Measurements from ENCODE around the gene ICAM3.

ICAM3 gene

GRCh38 chr19:10327793-10328192, 11.6 kb downstream of the ICAM3 start:
- intact Hi-C loops (cut with DNase I) = no loop called here

GRCh38 chr19:10325732-10326131, 13.7 kb downstream of the ICAM3 start:
- intact Hi-C loops (cut with DNase I) = no loop called here

More at GRCh38 chr19:10327793-10328192, 11.6 kb downstream of the ICAM3 start:
- DNase-seq = no peak

GRCh38 chr19:10321874-10322835, 17.3 kb downstream of the ICAM3 start:
- no peak for DNase-seq
- intact Hi-C loops (cut with DNase I) = no loop called here

More at GRCh38 chr19:10325732-10326131, 13.7 kb downstream of the ICAM3 start:
- DNase-seq = no peak

GRCh38 chr19:10321417-10321797, 18.0 kb downstream of the ICAM3 start:
- no peak for DNase-seq
- intact Hi-C loops (cut with DNase I) = no loop called here

GRCh38 chr19:10320602-10321416, 18.6 kb downstream of the ICAM3 start:
- intact Hi-C loops (cut with DNase I) = no loop called here
- DNase-seq = no peak

GRCh38 chr19:10318807-10319682, 20.4 kb downstream of the ICAM3 start:
- no peak for DNase-seq
- intact Hi-C loops (cut with DNase I) = no loop called here

GRCh38 chr19:10317857-10318462, 21.5 kb downstream of the ICAM3 start:
- DNase-seq = no peak
- intact Hi-C loops (cut with DNase I) = no loop called here

- no peak for DNase-seq
- intact Hi-C loops (cut with DNase I) = no loop called here
Measured at GRCh38 chr19:10317045-10317856, 22.2 kb downstream of the ICAM3 start.

GRCh38 chr19:10316229-10317044, 23.0 kb downstream of the ICAM3 start:
- peak in 8 of 42 donors; percentile 11 to 51 (median 30) for DNase-seq
- intact Hi-C loops (cut with DNase I) = no loop called here

GRCh38 chr19:10315335-10316214, 23.8 kb downstream of the ICAM3 start, which contains the start of gene FDX2:
TSS of gene FDX2 (minus strand) at chr19:10316015. CDS start at chr19:10315996, 19 bp downstream.
- DNase-seq = peak; percentile 82 to 97 (median 93)
- intact Hi-C loops (cut with DNase I) = loop anchor here (2.0 kb wide), 1 partner anchor 17 kb away; the partner anchor contains the start of gene RAVER1

- DNase-seq = no peak
- intact Hi-C loops (cut with DNase I) = no loop called here
Measured at GRCh38 chr19:10309423-10309822, 30.0 kb downstream of the ICAM3 start, which contains the start of gene ZGLP1. TSS of gene ZGLP1 (minus strand) at chr19:10309815.

GRCh38 chr19:10306327-10306726, 33.1 kb downstream of the ICAM3 start:
- no peak for DNase-seq
- intact Hi-C loops (cut with DNase I) = no loop called here

- DNase-seq = peak; percentile 45 to 94 (median 78)
- intact Hi-C loops (cut with DNase I) = no loop called here
Measured at GRCh38 chr19:10305139-10305806, 34.2 kb downstream of the ICAM3 start.

- no peak for DNase-seq
- intact Hi-C loops (cut with DNase I) = no loop called here
Measured at GRCh38 chr19:10299545-10300458, 39.6 kb downstream of the ICAM3 start.
